HEK293T (cell line): ENCODE results near the gene METTL21A.

Experiments
- ARNT ChIP-seq: fragments of 450-650 bp; IDR thresholded peaks from 2 replicates; pipeline ENCODE4 v1.6.1; 2017; ENCODE audit warnings: mild to moderate bottlenecking
- ELF4 ChIP-seq: fragments of 450-650 bp; IDR thresholded peaks from 2 replicates; pipeline ENCODE4 v1.6.1; 2017; ENCODE audit warnings: antibody characterized with exemption
- FOXA1 ChIP-seq: fragments of 450-650 bp; IDR thresholded peaks from 2 replicates; pipeline ENCODE4 v1.6.1; 2016; ENCODE audit warnings: mild to moderate bottlenecking
- FOXK2 ChIP-seq: fragments of 450-650 bp; IDR thresholded peaks from 2 replicates; pipeline ENCODE4 v1.6.1; 2016; ENCODE audit warnings: mild to moderate bottlenecking
- FOXM1 ChIP-seq: fragments of 450-650 bp; IDR thresholded peaks from 2 replicates; pipeline ENCODE4 v1.6.1; 2017; ENCODE audit warnings: mild to moderate bottlenecking, borderline replicate concordance
- HDGF ChIP-seq: fragments of 450-650 bp; IDR thresholded peaks from 2 replicates; pipeline ENCODE4 v1.6.1; 2017; ENCODE audit warnings: antibody characterized with exemption, borderline replicate concordance
- L3MBTL2 ChIP-seq: fragments of 450-650 bp; conservative IDR thresholded peaks from 2 replicates; pipeline ENCODE4 v1.6.1; 2016; ENCODE audit warnings: mild to moderate bottlenecking
- NFRKB ChIP-seq: fragments of 450-650 bp; IDR thresholded peaks from 2 replicates; pipeline ENCODE4 v1.6.1; 2016; ENCODE audit warnings: mild to moderate bottlenecking, moderate library complexity
- PKNOX1 ChIP-seq: fragments of 450-650 bp; IDR thresholded peaks from 2 replicates; pipeline ENCODE4 v1.6.1; 2016
- SP1 ChIP-seq: fragments of 450-650 bp; IDR thresholded peaks from 2 replicates; pipeline ENCODE4 v1.6.1; 2017
- SUZ12 ChIP-seq: fragments of 450-650 bp; IDR thresholded peaks from 2 replicates; pipeline ENCODE4 v1.6.1; 2016; ENCODE audit warnings: mild to moderate bottlenecking
- TARDBP ChIP-seq: fragments of 450-650 bp; IDR thresholded peaks from 2 replicates; pipeline ENCODE4 v1.6.1; 2016

- no peak for TF ChIP-seq SP1
- TF ChIP-seq ARNT: no peak
- TF ChIP-seq L3MBTL2: no peak
- no peak for TF ChIP-seq NFRKB
- no peak for TF ChIP-seq FOXK2
- no peak for TF ChIP-seq FOXA1
- no peak for TF ChIP-seq PKNOX1
- no peak for TF ChIP-seq SUZ12
- TF ChIP-seq FOXM1: no peak
- no peak for TF ChIP-seq ELF4
- TF ChIP-seq TARDBP: no peak
- no peak for TF ChIP-seq HDGF
Observed at GRCh38 chr2:207589143-207589542, 36.1 kb downstream of the METTL21A start.
